ENCODE results near the gene KCNJ9. TPM values are rescaled to one million over a fixed set of nuclear protein-coding genes. Genes with fewer than 3 reads are reported as not detected.
"Not testable (repeated sequence)": the region's sequence is repeated elsewhere in the genome, so short reads cannot be mapped to it uniquely, and the experiment has no call there.

KCNJ9 gene
- total and polyA plus RNA-seq, 2 experiments from 2014 or later = 0.24 to 0.34 TPM

GRCh38 chr1:160124705-160125478, 43.6 kb downstream of the KCNJ9 start:
- Mint-ChIP-seq H3K9me3 (no peaks in the 10 kb centered on the region), H3K4me1 (peaks cover 21% of the 10 kb centered on the region), H3K4me3 (no peak overlapping the region), H3K36me3 (ENCODE audit: low read depth) (peaks cover 95% of the 10 kb centered on the region), H3K27me3 (ENCODE audit: insufficient read depth, low read depth, poor library complexity) (peaks cover 4% of the 10 kb centered on the region), H3K27ac (peak overlapping the region; percentile 54)
- Histone ChIP-seq H3K9me2 (ENCODE audit: insufficient read depth) (no peaks in the 10 kb centered on the region), H3K4me1 (ENCODE audit: insufficient read depth) (no peaks in the 10 kb centered on the region), H3K27ac (ENCODE audit: low read depth) (no peak overlapping the region), H3K36me3 (ENCODE audit: insufficient read depth) (no peaks in the 10 kb centered on the region), H3K79me2 (replicated peaks; ENCODE audit: insufficient read depth) (no peaks in the 10 kb centered on the region), H3F3A (replicated peaks; ENCODE audit: low read depth) (no peaks in the 10 kb centered on the region), H3K4me2 (no peak overlapping the region), H3K27me3 (ENCODE audit: insufficient read depth) (no peaks in the 10 kb centered on the region), H2AFZ (no peak overlapping the region), H3K4me3 (no peak overlapping the region), H4K20me1 (replicated peaks; ENCODE audit: insufficient read depth) (no peaks in the 10 kb centered on the region)
- DNase-seq (ENCODE audit: low spot score) (no peak), ATAC-seq (peak; percentile 67)
- no peak for TF ChIP-seq POLR2AphosphoS5 (IDR thresholded peaks at IDR 0.05; ENCODE audit: low read depth)
- peak; percentile 16 to 54; a peak in 2 of 4 replicates for TF ChIP-seq CTCF (conservative IDR thresholded peaks at IDR 0.05; ENCODE audit: low read depth in 2 of 2)

GRCh38 chr1:160125746-160126145, 44.4 kb downstream of the KCNJ9 start:
- TF ChIP-seq EZH2 (IDR thresholded peaks at IDR 0.05; ENCODE audit: low read depth, unreplicated experiment) (no peak), ZNF462 (CRISPR knock-in tag; IDR thresholded peaks at IDR 0.05) (no peak), NANOG (IDR thresholded peaks at IDR 0.05; ENCODE audit: borderline replicate concordance) (no peak)
- peaks cover 96% of the 10 kb centered on the region for H3K36me3 Mint-ChIP-seq (ENCODE audit: low read depth)
- no peaks in the 10 kb centered on the region for H3K9me3 Mint-ChIP-seq
- no peaks in the 10 kb centered on the region for H3K9me2 ChIP-seq (ENCODE audit: insufficient read depth)
- H3K4me2 ChIP-seq = no peak overlapping the region
- peaks cover 1% of the 10 kb centered on the region for H3K27me3 Mint-ChIP-seq (ENCODE audit: insufficient read depth, low read depth, poor library complexity)
- H3K4me3 ChIP-seq = no peak overlapping the region
- no peaks in the 10 kb centered on the region for H3F3A ChIP-seq (replicated peaks; ENCODE audit: low read depth)
- H2AFZ ChIP-seq = no peak overlapping the region
- no peaks in the 10 kb centered on the region for H3K79me2 ChIP-seq (replicated peaks; ENCODE audit: insufficient read depth)
- H3K27me3 ChIP-seq (ENCODE audit: insufficient read depth) = no peaks in the 10 kb centered on the region
- no peaks in the 10 kb centered on the region for H3K36me3 ChIP-seq (ENCODE audit: insufficient read depth)
- no peak for ATAC-seq
- H3K4me1 Mint-ChIP-seq = peaks cover 16% of the 10 kb centered on the region
- H3K4me3 Mint-ChIP-seq = no peak overlapping the region
- no peaks in the 10 kb centered on the region for H3K4me1 ChIP-seq (ENCODE audit: insufficient read depth)
- no peak overlapping the region for H3K27ac Mint-ChIP-seq
- H3K27ac ChIP-seq (ENCODE audit: low read depth) = no peak overlapping the region
- H4K20me1 ChIP-seq (replicated peaks; ENCODE audit: insufficient read depth) = no peaks in the 10 kb centered on the region
- no peak for DNase-seq (ENCODE audit: low spot score)

GRCh38 chr1:160126342-160126741, 45.0 kb downstream of the KCNJ9 start:
- H3K36me3 Mint-ChIP-seq (ENCODE audit: low read depth) = peaks cover 96% of the 10 kb centered on the region
- H4K20me1 ChIP-seq (replicated peaks; ENCODE audit: insufficient read depth); H3K4me1 ChIP-seq (ENCODE audit: insufficient read depth); DNase-seq (ENCODE audit: low spot score); H3K27ac ChIP-seq (ENCODE audit: low read depth); H3K27me3 Mint-ChIP-seq (ENCODE audit: insufficient read depth, low read depth, poor library complexity); H3F3A ChIP-seq (replicated peaks; ENCODE audit: low read depth); H3K9me3 Mint-ChIP-seq; H3K4me3 Mint-ChIP-seq; H3K4me3 ChIP-seq; H2AFZ ChIP-seq; H3K36me3 ChIP-seq (ENCODE audit: insufficient read depth); H3K27me3 ChIP-seq (ENCODE audit: insufficient read depth); H3K9me2 ChIP-seq (ENCODE audit: insufficient read depth); H3K27ac Mint-ChIP-seq; ATAC-seq; H3K4me2 ChIP-seq; H3K79me2 ChIP-seq (replicated peaks; ENCODE audit: insufficient read depth): not testable (repeated sequence)
- peaks cover 16% of the 10 kb centered on the region for H3K4me1 Mint-ChIP-seq
